Measurements from ENCODE around the gene OR9A4. TPM values are rescaled to one million over a fixed set of nuclear protein-coding genes. Genes with fewer than 3 reads are reported as not detected.

Gene OR9A4
- total RNA-seq, 1 donor from 2014 or later = not detected

DNA sequence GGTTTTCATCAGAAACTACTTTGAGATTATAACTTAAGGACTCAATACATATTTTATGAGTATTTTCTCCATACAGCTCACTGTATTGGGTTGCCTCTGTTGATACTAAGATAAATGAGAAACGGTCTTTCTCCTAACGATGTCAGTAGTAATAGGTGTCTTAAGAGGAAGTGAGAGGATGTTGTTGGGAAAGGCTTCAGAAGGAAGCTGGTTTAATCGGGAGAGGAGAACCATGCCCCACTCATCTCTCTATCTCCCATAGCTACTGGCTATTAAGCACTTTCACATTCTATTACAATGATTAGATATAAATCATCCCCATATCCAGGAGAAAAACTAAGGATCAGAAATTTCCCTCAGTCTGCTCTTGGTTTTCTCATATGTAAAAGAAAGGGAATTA lies 28.6 kb downstream of the OR9A4 start:
- Mint-ChIP-seq H3K9me3 (ENCODE audit: unreplicated experiment) (peaks cover 4% of the 10 kb centered on the region), H3K36me3 (ENCODE audit: low read depth, unreplicated experiment) (no peaks in the 10 kb centered on the region), H3K27ac (ENCODE audit: unreplicated experiment) (no peak overlapping the region), H3K4me3 (ENCODE audit: unreplicated experiment) (no peak overlapping the region), H3K4me1 (ENCODE audit: low read depth, unreplicated experiment) (peaks cover 9% of the 10 kb centered on the region), H3K27me3 (ENCODE audit: low read depth, unreplicated experiment) (no peaks in the 10 kb centered on the region)
- Histone ChIP-seq H3K4me3 (ENCODE audit: insufficient read depth, low read depth, low read length) (no peak overlapping the region), H2AFZ (ENCODE audit: low read depth, low read length) (no peak overlapping the region), H3K4me2 (ENCODE audit: low read length) (no peak overlapping the region), H4K20me1 (ENCODE audit: insufficient read depth, low read length) (no peaks in the 10 kb centered on the region), H3K36me3 (ENCODE audit: insufficient read depth, low read length) (no peaks in the 10 kb centered on the region), H3K9ac (ENCODE audit: low read length) (no peak overlapping the region), H3K79me2 (ENCODE audit: insufficient read depth, low read length) (no peaks in the 10 kb centered on the region), H3K27me3 (ENCODE audit: insufficient read depth, low read length) (no peaks in the 10 kb centered on the region), H3K27ac (ENCODE audit: low read depth, low read length) (no peak overlapping the region), H3K4me1 (ENCODE audit: insufficient read depth, low read length) (no peaks in the 10 kb centered on the region), H3K9me3 (ENCODE audit: insufficient read depth, low read depth, low read length) (no peaks in the 10 kb centered on the region)
- TF ChIP-seq, protein P1, sequence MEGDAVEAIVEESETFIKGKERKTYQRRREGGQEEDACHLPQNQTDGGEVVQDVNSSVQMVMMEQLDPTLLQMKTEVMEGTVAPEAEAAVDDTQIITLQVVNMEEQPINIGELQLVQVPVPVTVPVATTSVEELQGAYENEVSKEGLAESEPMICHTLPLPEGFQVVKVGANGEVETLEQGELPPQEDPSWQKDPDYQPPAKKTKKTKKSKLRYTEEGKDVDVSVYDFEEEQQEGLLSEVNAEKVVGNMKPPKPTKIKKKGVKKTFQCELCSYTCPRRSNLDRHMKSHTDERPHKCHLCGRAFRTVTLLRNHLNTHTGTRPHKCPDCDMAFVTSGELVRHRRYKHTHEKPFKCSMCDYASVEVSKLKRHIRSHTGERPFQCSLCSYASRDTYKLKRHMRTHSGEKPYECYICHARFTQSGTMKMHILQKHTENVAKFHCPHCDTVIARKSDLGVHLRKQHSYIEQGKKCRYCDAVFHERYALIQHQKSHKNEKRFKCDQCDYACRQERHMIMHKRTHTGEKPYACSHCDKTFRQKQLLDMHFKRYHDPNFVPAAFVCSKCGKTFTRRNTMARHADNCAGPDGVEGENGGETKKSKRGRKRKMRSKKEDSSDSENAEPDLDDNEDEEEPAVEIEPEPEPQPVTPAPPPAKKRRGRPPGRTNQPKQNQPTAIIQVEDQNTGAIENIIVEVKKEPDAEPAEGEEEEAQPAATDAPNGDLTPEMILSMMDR (IDR thresholded peaks at IDR 0.05; ENCODE audit: insufficient read depth, low read depth, low read length) = no peak
- no peak for FAIRE-seq
- DNase-seq (ENCODE audit: low read depth) = no peak

DNA sequence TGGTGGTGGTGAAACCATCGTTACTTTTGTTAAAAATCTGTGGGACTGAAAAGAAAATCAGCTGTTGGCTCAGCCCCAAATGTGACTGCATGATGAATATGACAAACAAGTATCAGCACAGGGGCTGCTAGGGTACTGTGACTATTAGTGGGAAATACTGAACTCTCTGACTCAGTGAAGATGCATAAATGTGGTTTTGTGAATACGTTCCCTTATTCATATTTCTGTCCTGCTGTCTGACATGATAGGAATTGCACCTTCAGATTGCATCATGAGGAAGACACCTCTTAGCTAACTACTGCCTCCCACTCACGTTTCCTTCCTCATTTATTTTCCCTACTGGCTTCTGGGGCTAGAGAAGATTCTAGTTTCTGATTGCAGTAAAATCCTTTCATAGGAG lies 29.2 kb downstream of the OR9A4 start:
- no peaks in the 10 kb centered on the region for H3K79me2 ChIP-seq (ENCODE audit: insufficient read depth, low read length)
- FAIRE-seq (no peak), DNase-seq (ENCODE audit: low read depth) (no peak)
- H3K4me1 Mint-ChIP-seq (ENCODE audit: low read depth, unreplicated experiment) = peaks cover 9% of the 10 kb centered on the region
- no peaks in the 10 kb centered on the region for H3K27me3 Mint-ChIP-seq (ENCODE audit: low read depth, unreplicated experiment)
- no peaks in the 10 kb centered on the region for H3K4me1 ChIP-seq (ENCODE audit: insufficient read depth, low read length)
- H3K4me3 ChIP-seq (ENCODE audit: insufficient read depth, low read depth, low read length) = no peak overlapping the region
- no peaks in the 10 kb centered on the region for H3K36me3 Mint-ChIP-seq (ENCODE audit: low read depth, unreplicated experiment)
- no peaks in the 10 kb centered on the region for H4K20me1 ChIP-seq (ENCODE audit: insufficient read depth, low read length)
- no peak overlapping the region for H3K9ac ChIP-seq (ENCODE audit: low read length)
- peak overlapping the region; percentile 45 for H3K27ac Mint-ChIP-seq (ENCODE audit: unreplicated experiment)
- no peak overlapping the region for H2AFZ ChIP-seq (ENCODE audit: low read depth, low read length)
- TF ChIP-seq, protein P1 (IDR thresholded peaks at IDR 0.05; ENCODE audit: insufficient read depth, low read depth, low read length) = no peak
- no peak for TF ChIP-seq EZH2 (IDR thresholded peaks at IDR 0.05; ENCODE audit: insufficient read depth, low read length)
- no peak overlapping the region for H3K4me2 ChIP-seq (ENCODE audit: low read length)
- no peaks in the 10 kb centered on the region for H3K27me3 ChIP-seq (ENCODE audit: insufficient read depth, low read length)
- H3K27ac ChIP-seq (ENCODE audit: low read depth, low read length) = no peak overlapping the region
- no peak overlapping the region for H3K4me3 Mint-ChIP-seq (ENCODE audit: unreplicated experiment)
- no peaks in the 10 kb centered on the region for H3K9me3 ChIP-seq (ENCODE audit: insufficient read depth, low read depth, low read length)
- H3K36me3 ChIP-seq (ENCODE audit: insufficient read depth, low read length) = no peaks in the 10 kb centered on the region
- H3K9me3 Mint-ChIP-seq (ENCODE audit: unreplicated experiment) = peaks cover 4% of the 10 kb centered on the region

DNA sequence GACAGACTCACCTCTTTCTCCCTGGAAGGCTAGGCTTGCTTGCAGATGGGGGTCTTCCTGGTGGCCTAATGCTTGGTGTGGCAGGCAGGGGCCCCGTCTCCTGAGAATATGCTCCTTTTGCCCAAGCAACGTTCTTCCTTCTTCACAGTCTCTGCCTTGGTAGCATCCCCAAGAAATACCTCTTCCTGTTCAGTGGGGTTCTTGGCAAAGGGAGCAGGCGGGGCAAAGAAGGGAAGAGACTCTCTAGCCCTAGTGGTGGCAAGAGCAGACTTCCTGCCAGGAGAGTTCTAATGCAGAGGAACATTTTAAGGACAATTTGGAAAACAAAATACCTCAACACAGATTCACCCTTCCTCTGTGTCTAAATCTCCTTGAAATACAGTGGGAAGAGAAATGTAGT lies 30.6 kb downstream of the OR9A4 start, which contains the start of gene CLEC5A:
CLEC5A (minus strand) TSS at position 179 of the 400 bp plus-strand sequence. CDS start 682 bp downstream, outside the sequence.
- no peaks in the 10 kb centered on the region for H4K20me1 ChIP-seq (ENCODE audit: insufficient read depth, low read length)
- H3K27ac Mint-ChIP-seq (ENCODE audit: unreplicated experiment) = no peak within 1 kb of the TSS
- H3K27me3 ChIP-seq (ENCODE audit: insufficient read depth, low read length) = no peaks in the 10 kb centered on the region
- H3K4me2 ChIP-seq (ENCODE audit: low read length) = no peak within 1 kb of the TSS
- H3K4me3 Mint-ChIP-seq (ENCODE audit: unreplicated experiment) = no peak within 1 kb of the TSS
- no peaks in the 10 kb centered on the region for H3K9me3 Mint-ChIP-seq (ENCODE audit: unreplicated experiment)
- H3K4me1 ChIP-seq (ENCODE audit: insufficient read depth, low read length) = no peaks in the 10 kb centered on the region
- H3K27me3 Mint-ChIP-seq (ENCODE audit: low read depth, unreplicated experiment) = no peaks in the 10 kb centered on the region
- TF ChIP-seq, protein P1 (IDR thresholded peaks at IDR 0.05; ENCODE audit: insufficient read depth, low read depth, low read length) = no peak
- TF ChIP-seq EZH2 (IDR thresholded peaks at IDR 0.05; ENCODE audit: insufficient read depth, low read length) = no peak
- no peaks in the 10 kb centered on the region for H3K79me2 ChIP-seq (ENCODE audit: insufficient read depth, low read length)
- no peak within 1 kb of the TSS for H3K27ac ChIP-seq (ENCODE audit: low read depth, low read length)
- H3K4me3 ChIP-seq (ENCODE audit: insufficient read depth, low read depth, low read length) = no peak within 1 kb of the TSS
- no peak within 1 kb of the TSS for H2AFZ ChIP-seq (ENCODE audit: low read depth, low read length)
- H3K36me3 Mint-ChIP-seq (ENCODE audit: low read depth, unreplicated experiment) = no peaks in the 10 kb centered on the region
- H3K4me1 Mint-ChIP-seq (ENCODE audit: low read depth, unreplicated experiment) = peaks cover 9% of the 10 kb centered on the region
- H3K9ac ChIP-seq (ENCODE audit: low read length) = no peak within 1 kb of the TSS
- no peak for FAIRE-seq
- no peaks in the 10 kb centered on the region for H3K9me3 ChIP-seq (ENCODE audit: insufficient read depth, low read depth, low read length)
- DNase-seq (ENCODE audit: low read depth) = no peak
- H3K36me3 ChIP-seq (ENCODE audit: insufficient read depth, low read length) = no peaks in the 10 kb centered on the region
